ENCODE data around the gene DCTN4. TPM values are rescaled to one million over a fixed set of nuclear protein-coding genes. Genes with fewer than 3 reads are reported as not detected.
"Not testable (repeated sequence)": the region's sequence is repeated elsewhere in the genome, so short reads cannot be mapped to it uniquely, and the experiment has no call there.

Gene DCTN4
- total and polyA plus RNA-seq, 8 donors, result 64.2 to 76.6 (median 69.7) TPM

GRCh38 chr5:150753863-150754262, 5.0 kb downstream of the DCTN4 start:
- TF ChIP-seq, protein P1, sequence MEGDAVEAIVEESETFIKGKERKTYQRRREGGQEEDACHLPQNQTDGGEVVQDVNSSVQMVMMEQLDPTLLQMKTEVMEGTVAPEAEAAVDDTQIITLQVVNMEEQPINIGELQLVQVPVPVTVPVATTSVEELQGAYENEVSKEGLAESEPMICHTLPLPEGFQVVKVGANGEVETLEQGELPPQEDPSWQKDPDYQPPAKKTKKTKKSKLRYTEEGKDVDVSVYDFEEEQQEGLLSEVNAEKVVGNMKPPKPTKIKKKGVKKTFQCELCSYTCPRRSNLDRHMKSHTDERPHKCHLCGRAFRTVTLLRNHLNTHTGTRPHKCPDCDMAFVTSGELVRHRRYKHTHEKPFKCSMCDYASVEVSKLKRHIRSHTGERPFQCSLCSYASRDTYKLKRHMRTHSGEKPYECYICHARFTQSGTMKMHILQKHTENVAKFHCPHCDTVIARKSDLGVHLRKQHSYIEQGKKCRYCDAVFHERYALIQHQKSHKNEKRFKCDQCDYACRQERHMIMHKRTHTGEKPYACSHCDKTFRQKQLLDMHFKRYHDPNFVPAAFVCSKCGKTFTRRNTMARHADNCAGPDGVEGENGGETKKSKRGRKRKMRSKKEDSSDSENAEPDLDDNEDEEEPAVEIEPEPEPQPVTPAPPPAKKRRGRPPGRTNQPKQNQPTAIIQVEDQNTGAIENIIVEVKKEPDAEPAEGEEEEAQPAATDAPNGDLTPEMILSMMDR (IDR thresholded peaks at IDR 0.05), result no peak
- Histone ChIP-seq H3K4me3 (no peak overlapping the region), H3K36me3 (peaks cover 0 to 51% of the 10 kb centered on the region in 2 donors), H3K9me3 (no peaks in the 10 kb centered on the region), H3K27ac (peak overlapping the region; percentile 53 to 63), H3K4me1 (peaks cover 20 to 64% of the 10 kb centered on the region in 2 donors), H3K27me3 (no peaks in the 10 kb centered on the region)
- intact Hi-C loops (cut with DNase I), result no loop called here
- DNase-seq (peak in 1 of 4 donors; percentile 24), ATAC-seq (peak; percentile 24)

DNA sequence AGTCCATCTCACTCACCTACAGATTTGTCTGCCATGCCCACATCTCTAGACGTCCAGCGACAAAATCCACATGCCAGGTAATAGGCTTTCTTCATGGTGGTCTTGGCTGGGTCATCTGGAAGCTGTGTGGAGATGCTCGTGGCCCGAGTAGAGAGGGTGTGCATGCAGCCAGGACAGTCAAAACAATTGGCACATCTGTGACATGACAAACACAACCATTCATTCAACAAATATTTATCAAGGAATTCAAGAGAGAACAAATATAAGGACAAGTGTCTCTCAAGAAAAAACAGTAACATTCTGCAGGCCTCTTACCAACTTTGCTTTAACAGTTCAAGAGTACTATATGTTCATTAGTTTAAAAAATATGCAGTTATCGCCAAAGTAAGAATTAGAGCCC, 5.4 kb downstream of the DCTN4 start:
- Histone ChIP-seq H3K4me1 (peaks cover 20 to 64% of the 10 kb centered on the region in 2 donors), H3K36me3 (peaks cover 0 to 53% of the 10 kb centered on the region in 2 donors), H3K4me3 (no peak overlapping the region), H3K27ac (peak overlapping the region; percentile 53 to 63), H3K27me3 (no peaks in the 10 kb centered on the region), H3K9me3 (no peaks in the 10 kb centered on the region)
- ATAC-seq, result peak; percentile 25
- no peak for DNase-seq
- intact Hi-C loops (cut with DNase I), result no loop called here
- TF ChIP-seq, protein P1 (IDR thresholded peaks at IDR 0.05), result no peak

- no peak for DNase-seq
- H3K4me3 ChIP-seq, result no peak overlapping the region
- peaks cover 12 to 47% of the 10 kb centered on the region in 2 donors for H3K4me1 ChIP-seq
- peak overlapping the region; percentile 2 to 5 for H3K27ac ChIP-seq
- TF ChIP-seq, protein P1 (IDR thresholded peaks at IDR 0.05), result no peak
- H3K9me3 ChIP-seq, result no peaks in the 10 kb centered on the region
- H3K36me3 ChIP-seq, result peaks cover 0 to 51% of the 10 kb centered on the region in 2 donors
- intact Hi-C loops (cut with DNase I), result no loop called here
- ATAC-seq, result no peak
- H3K27me3 ChIP-seq, result no peaks in the 10 kb centered on the region
Observed at GRCh38 chr5:150751096-150751891, 7.5 kb downstream of the DCTN4 start.

DNA sequence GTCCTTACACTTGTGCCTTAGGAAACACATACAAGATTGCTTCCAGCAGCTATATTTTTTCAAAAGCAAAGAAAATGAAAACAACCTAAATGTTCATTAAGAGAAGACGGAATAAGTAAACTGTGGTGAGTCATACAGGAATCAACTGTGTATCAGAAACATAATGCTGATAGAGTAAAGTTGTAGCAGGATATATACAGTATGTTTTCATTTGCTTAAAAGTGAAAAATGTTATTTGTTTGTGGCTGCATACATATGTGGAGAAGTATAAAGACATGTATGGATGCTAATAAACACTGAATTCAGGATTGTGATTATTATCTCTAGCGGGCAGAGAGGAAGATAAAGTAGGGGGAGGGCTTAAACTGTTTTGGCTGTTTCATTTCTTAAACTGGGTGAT, 8.3 kb downstream of the DCTN4 start:
- DNase-seq (no peak), ATAC-seq (no peak)
- Histone ChIP-seq H3K9me3 (no peaks in the 10 kb centered on the region), H3K27ac (peak overlapping the region; percentile 2 to 5), H3K36me3 (peaks cover 0 to 42% of the 10 kb centered on the region in 2 donors), H3K27me3 (no peaks in the 10 kb centered on the region), H3K4me3 (no peak overlapping the region), H3K4me1 (peaks cover 12 to 39% of the 10 kb centered on the region in 2 donors)
- TF ChIP-seq, protein P1 (IDR thresholded peaks at IDR 0.05), result no peak
- intact Hi-C loops (cut with DNase I), result no loop called here

DNA sequence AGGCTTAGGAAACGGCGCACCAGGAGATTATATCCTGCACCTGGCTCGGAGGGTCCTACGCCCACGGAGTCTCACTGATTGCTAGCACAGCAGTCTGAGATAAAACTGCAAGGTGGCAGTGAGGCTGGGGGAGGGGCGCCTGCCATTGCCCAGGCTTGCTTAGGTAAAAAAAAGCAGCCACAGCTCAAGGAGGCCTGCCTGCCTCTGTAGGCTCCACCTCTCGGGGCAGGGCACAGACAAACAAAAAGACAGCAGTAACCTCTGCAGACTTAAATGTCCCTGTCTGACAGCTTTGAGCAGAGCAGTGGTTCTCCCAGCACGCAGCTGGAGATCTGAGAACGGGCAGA, 15.7 kb downstream of the DCTN4 start:
- peaks cover 0 to 25% of the 10 kb centered on the region in 2 donors for H3K36me3 ChIP-seq
- H3K27ac ChIP-seq; intact Hi-C loops (cut with DNase I); H3K27me3 ChIP-seq; H3K4me3 ChIP-seq; DNase-seq; H3K4me1 ChIP-seq; ATAC-seq; H3K9me3 ChIP-seq: not testable (repeated sequence)

DNA sequence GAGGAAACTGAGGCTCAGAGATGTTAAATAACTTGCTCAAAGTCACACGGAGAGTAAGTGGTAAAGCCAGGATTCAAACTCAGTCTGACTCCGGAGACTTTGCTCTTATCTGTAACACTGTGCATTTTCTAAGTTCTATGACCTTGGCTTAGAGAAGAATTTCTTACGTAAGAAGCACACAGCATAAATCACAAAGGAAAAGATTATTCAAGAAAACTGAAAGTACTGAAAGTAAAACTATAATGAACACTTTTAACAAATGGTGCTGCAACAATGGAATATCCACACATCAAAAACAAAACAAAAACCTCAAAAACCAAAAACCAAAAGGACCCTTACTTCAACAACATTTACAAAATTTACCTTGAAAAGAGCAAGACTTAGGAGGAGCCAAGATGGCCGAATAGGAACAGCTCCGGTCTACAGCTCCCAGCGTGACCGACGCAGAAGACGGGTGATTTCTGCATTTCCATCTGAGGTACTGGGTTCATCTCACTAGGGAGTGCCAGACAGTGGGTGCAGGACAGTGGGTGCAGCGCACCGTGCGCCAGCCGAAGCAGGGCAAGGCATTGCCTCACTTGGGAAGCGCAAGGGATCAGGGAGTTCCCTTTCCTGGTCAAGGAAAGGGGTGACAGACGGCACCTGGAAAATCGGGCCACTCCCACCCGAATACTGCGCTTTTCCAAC, 16.2 kb downstream of the DCTN4 start:
- H3K9me3 ChIP-seq; intact Hi-C loops (cut with DNase I); ATAC-seq; H3K27me3 ChIP-seq; H3K4me3 ChIP-seq; H3K27ac ChIP-seq: not testable (repeated sequence)
- peaks cover 0 to 25% of the 10 kb centered on the region in 2 donors for H3K36me3 ChIP-seq
- peak in 1 of 4 donors; percentile 48 for DNase-seq
- H3K4me1 ChIP-seq, result peaks cover 2 to 15% of the 10 kb centered on the region in 2 donors

All from left lung (tissue), 10 donors.